ENCODE data around the gene ERP29. TPM values are rescaled to one million over a fixed set of nuclear protein-coding genes. Genes with fewer than 3 reads are reported as not detected.
"Not testable (repeated sequence)": the region's sequence is repeated elsewhere in the genome, so short reads cannot be mapped to it uniquely, and the experiment has no call there.

Gene ERP29
- total and polyA plus RNA-seq, 8 donors = 48.5 to 101 (median 66.2) TPM

DNA sequence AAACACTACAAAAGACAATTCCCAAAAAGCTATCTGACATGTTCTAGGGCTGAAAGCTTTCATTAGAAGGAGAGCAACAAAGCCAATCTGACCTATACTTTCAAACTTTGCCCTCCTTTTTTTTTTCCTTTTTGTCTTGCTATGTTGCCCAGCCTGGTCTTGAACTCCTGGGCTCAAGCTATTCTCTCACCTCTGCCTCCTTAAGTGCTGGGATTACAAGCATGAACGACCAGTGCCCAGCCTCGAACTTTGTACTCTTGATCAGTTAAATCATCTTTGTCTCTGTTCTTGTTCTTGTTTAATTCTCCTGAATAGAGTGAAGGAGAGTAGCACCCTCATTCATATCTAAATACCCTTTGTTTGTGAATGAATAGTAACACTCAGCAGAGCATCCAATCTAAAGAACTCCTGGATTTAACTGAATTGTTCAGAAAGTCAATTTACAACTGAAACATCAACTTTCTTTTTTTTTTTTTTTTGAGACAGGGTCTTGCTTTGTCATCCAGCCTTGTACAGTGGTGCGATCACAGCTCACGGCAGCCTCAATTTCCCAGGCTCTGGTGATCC is 22.1 kb downstream of the ERP29 start:
- H3K36me3 ChIP-seq = peaks cover 0 to 57% (median 24%) of the 10 kb centered on the region in 3 donors
- no peak for FAIRE-seq

GRCh38 chr12:112036614-112037013 is 23.4 kb downstream of the ERP29 start:
- H3K4me3 ChIP-seq; H3K27me3 ChIP-seq; H3K27ac ChIP-seq; H3K9me3 ChIP-seq; intact Hi-C loops (cut with DNase I); H3K4me1 ChIP-seq; DNase-seq; ATAC-seq; FAIRE-seq: not testable (repeated sequence)
- H3K36me3 ChIP-seq = peaks cover 0 to 64% (median 18%) of the 10 kb centered on the region in 3 donors
- 94 to 95% methylated on average over 12 of the region's 12 CpGs for WGBS, 2 donors

More for the DNA sequence above, 22.1 kb downstream of the ERP29 start:
- TF ChIP-seq, protein P1, sequence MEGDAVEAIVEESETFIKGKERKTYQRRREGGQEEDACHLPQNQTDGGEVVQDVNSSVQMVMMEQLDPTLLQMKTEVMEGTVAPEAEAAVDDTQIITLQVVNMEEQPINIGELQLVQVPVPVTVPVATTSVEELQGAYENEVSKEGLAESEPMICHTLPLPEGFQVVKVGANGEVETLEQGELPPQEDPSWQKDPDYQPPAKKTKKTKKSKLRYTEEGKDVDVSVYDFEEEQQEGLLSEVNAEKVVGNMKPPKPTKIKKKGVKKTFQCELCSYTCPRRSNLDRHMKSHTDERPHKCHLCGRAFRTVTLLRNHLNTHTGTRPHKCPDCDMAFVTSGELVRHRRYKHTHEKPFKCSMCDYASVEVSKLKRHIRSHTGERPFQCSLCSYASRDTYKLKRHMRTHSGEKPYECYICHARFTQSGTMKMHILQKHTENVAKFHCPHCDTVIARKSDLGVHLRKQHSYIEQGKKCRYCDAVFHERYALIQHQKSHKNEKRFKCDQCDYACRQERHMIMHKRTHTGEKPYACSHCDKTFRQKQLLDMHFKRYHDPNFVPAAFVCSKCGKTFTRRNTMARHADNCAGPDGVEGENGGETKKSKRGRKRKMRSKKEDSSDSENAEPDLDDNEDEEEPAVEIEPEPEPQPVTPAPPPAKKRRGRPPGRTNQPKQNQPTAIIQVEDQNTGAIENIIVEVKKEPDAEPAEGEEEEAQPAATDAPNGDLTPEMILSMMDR (IDR thresholded peaks at IDR 0.05) = no peak
- 71 to 81% methylated on average over 4 of the region's 4 CpGs for WGBS, 2 donors
- no peak overlapping the region for H3K4me3 ChIP-seq
- intact Hi-C loops (cut with DNase I) = no loop called here
- H3K27ac ChIP-seq = no peak overlapping the region
- H3K4me1 ChIP-seq = no peaks in the 10 kb centered on the region
- DNase-seq (no peak), ATAC-seq (no peak)
- H3K9me3 ChIP-seq = no peaks in the 10 kb centered on the region
- no peaks in the 10 kb centered on the region for H3K27me3 ChIP-seq

DNA sequence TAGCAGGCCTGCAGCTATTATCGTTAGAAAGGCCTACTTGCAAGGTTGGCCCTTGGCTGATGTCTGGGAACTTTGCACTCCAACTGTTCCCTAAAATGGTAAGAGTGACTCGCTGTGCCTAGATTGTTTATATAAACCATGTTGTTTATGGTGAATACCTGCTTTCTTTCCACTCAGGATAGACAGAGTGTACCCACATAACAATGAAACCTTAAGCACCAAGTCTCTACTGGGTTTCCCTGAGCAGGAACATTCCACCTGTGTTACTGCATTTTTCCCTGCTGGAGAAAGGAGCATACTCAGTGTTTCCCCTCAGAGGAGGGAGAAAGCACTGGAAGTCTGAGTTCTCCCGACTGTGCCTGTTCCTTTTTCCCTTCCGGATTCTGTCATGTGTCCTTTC is 32.8 kb downstream of the ERP29 start:
- DNase-seq = no peak
- Histone ChIP-seq H3K27ac (no peak overlapping the region), H3K4me3 (no peak overlapping the region), H3K36me3 (peaks cover 0 to 68% (median 17%) of the 10 kb centered on the region in 3 donors), H3K9me3 (no peaks in the 10 kb centered on the region), H3K4me1 (no peaks in the 10 kb centered on the region), H3K27me3 (no peaks in the 10 kb centered on the region)
- no peak for FAIRE-seq
- no peak for ATAC-seq
- TF ChIP-seq, protein P1 (IDR thresholded peaks at IDR 0.05) = no peak
- intact Hi-C loops (cut with DNase I) = no loop called here
- WGBS, 2 donors = 87 to 94% methylated on average over 4 of the region's 4 CpGs

DNA sequence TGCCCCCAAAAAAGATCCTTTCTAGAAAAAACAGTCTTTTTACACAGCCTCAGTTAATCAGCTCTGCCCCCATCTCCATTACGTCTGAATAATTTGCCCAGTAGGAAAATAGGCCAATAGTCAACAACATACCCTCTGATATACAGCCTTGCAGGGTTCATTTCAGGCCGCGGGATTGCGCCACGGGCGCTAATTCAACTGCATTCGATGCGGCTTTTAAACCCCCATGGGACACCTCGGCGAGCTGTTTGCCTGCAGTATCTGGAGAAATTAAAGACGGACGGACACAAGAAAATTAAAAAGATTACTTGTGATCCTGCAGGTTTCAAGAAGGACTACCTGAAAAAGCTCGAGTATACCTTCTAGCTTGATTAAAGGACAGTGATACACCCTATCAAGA is 36.1 kb downstream of the ERP29 start:
- Histone ChIP-seq H3K27ac (no peak overlapping the region), H3K36me3 (peaks cover 0 to 70% (median 18%) of the 10 kb centered on the region in 3 donors), H3K27me3 (no peaks in the 10 kb centered on the region), H3K4me1 (no peaks in the 10 kb centered on the region), H3K9me3 (no peaks in the 10 kb centered on the region), H3K4me3 (no peak overlapping the region)
- 93 to 94% methylated on average over 13 of the region's 13 CpGs for WGBS, 2 donors
- TF ChIP-seq, protein P1 (IDR thresholded peaks at IDR 0.05) = no peak
- intact Hi-C loops (cut with DNase I) = no loop called here
- FAIRE-seq (no peak), DNase-seq (no peak), ATAC-seq (no peak)

- FAIRE-seq = no peak
- no peak overlapping the region for H3K27ac ChIP-seq
- peaks cover 0 to 51% (median 7%) of the 10 kb centered on the region in 3 donors for H3K36me3 ChIP-seq
These were observed 47.9 kb downstream of the ERP29 start for GRCh38 chr12:112061137-112061536.

More at GRCh38 chr12:112061137-112061536, 47.9 kb downstream of the ERP29 start:
- TF ChIP-seq, protein P1 (IDR thresholded peaks at IDR 0.05) = no peak
- Histone ChIP-seq H3K4me1 (no peaks in the 10 kb centered on the region), H3K4me3 (no peak overlapping the region), H3K9me3 (no peaks in the 10 kb centered on the region), H3K27me3 (no peaks in the 10 kb centered on the region)
- 65 to 67% methylated on average over 2 of the region's 2 CpGs for whole genome bisulfite sequencing, 2 donors
- intact Hi-C loops (cut with DNase I) = no loop called here
- DNase-seq (no peak), ATAC-seq (no peak)

Measured in pancreas (tissue), 10 donors.